SK-N-DZ (cell line): Measurements from ENCODE around the gene UBE3B.

ENCODE experiments used
- DNase-seq: peaks from one replicate; pipeline ENCODE4 v3.0.0-alpha.2; 2015; ENCODE audit warnings: low spot score

Gene UBE3B

DNA sequence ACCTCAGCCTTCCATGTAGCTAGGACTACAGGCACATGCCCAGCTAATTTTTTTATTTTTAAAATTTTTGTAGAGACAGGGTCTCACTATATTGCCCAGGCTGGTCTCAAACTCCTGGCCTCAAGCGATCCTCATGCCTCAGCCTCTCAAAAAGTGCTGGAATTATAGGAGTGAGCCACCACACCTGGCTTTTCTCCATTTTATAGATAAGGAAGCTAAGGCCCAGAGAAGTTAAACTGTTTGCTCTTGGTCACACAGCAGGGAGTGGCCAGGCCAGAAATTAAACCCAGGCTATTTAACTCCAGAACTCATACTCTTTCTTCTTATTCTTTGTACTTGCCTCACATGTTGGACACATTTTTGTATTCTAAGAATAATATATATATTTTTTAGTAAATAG is 16.5 kb downstream of the UBE3B start:
- DNase-seq = no peak

GRCh38 chr12:109494348-109494881 is 17.0 kb downstream of the UBE3B start:
- DNase-seq = no peak

GRCh38 chr12:109495012-109495411 is 17.6 kb downstream of the UBE3B start:
- no peak for DNase-seq

DNA sequence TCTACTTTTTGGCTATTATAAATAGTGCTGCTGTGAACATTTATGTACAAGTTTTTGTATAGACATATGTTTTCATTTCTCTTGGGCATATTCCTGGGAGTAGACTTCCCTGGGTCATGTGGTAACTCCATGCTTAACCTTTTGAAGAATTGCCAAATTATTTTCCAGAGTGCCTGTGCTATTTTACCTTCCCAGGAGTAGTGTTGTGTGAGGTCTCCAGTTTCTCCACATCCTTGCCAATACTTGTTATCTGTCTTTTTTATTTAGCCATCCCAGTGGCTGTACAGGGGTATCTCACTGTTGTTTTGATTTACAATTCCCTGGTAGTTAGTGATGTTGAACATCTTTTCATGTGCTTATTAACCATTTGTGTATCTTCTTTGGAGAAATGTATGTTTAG is 18.9 kb downstream of the UBE3B start:
- DNase-seq = no peak

DNA sequence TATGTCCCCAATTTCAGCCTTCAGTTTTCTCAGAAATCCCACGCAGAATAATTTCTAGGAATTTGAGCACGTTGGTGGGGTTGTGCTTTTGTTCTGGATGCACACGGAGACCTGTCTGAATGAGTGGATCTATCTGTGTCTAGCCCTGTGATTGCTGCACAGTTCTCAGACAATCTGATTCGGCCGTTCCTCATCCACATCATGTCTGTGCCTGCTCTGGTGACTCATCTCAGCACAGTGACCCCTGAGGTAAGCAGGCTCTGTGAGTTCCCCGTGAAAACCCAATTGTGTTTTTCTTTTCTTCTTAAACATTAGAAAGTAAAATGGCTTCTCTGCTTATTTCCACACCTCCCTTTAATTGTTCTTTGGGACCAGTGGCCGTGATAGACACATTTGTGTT is 20.2 kb downstream of the UBE3B start:
- DNase-seq = no peak

GRCh38 chr12:109500406-109501185 is 23.2 kb downstream of the UBE3B start:
- no peak for DNase-seq

DNA sequence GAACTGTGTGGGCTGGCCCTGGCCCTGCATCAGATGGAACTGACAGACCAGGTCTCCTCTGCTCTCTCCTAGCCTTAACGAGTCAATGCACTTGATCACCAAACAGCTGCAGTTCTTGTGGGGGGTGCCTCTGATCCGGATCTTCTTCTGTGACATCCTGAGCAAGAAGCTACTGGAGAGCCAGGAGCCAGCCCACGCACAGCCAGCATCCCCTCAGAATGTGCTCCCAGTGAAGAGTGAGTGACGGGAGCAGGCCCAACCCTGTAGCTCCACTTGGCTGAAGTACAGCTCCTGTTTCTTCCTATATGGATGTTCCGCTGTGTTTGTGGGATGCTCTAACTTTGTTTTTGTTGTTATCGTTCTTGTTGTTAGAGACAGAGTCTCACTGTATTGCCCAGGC is 23.9 kb downstream of the UBE3B start:
- no peak for DNase-seq

GRCh38 chr12:109502332-109502731 is 24.9 kb downstream of the UBE3B start:
- DNase-seq = no peak

- no peak for DNase-seq
Measured at GRCh38 chr12:109503611-109504010, 26.2 kb downstream of the UBE3B start.

GRCh38 chr12:109504068-109504467 is 26.6 kb downstream of the UBE3B start:
- DNase-seq = no peak

DNA sequence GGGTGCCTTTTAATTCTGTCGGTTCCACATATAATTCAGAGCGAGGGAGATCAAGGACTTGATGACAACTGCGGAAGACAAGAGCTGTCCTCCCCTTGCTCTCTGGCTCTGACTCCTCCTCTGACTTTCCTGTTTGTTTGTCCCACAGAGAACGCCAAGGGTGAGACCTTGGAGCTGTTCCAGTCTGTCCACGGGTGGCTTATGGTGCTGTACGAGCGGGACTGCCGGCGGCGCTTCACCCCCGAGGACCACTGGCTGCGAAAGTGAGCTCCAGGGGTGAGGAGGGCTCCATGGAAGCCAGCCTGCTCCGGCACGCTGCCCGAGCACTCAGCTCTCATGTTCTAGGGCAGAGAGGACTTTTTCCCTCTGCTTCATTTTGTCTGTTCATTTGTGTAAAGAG is 32.8 kb downstream of the UBE3B start:
- no peak for DNase-seq

DNA sequence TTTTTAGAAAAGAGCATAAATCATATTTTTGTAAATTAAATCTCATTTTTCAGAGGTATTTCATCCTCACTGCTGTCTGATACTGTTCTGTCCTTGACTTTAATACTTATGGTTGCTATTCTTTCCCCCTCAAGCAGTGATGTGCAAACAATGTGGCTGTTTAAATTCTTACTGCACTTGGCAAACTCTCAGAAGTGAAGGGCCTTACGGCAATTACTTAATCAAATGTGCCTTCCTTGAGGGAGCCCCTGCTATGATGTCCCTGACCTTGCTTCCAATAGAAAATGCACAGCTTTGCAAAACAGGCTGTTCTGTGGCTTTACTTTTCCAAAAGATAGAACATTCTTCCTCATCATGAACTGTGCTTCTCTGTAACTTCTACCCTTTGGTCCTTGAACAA is 35.2 kb downstream of the UBE3B start:
- DNase-seq = no peak

DNA sequence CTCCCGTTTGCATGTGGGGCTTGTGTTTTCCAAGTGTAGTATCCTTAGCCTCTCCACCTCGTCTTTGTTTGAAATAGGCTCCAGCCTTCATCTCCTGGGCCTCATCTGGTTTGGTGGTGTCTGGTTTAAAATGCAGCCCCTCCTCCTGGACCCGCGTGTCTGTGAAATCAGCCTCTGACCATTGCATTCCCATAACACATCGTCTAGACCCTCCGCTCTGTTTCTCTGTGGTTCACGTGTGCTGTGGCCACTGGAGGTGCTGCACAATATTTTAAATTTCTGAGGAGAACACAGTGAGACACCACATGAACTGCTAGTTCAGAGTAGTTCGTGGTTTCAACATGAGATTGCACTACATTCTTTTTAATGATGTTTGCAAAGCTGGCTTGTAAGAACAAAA is 35.6 kb downstream of the UBE3B start:
- DNase-seq = no peak

DNA sequence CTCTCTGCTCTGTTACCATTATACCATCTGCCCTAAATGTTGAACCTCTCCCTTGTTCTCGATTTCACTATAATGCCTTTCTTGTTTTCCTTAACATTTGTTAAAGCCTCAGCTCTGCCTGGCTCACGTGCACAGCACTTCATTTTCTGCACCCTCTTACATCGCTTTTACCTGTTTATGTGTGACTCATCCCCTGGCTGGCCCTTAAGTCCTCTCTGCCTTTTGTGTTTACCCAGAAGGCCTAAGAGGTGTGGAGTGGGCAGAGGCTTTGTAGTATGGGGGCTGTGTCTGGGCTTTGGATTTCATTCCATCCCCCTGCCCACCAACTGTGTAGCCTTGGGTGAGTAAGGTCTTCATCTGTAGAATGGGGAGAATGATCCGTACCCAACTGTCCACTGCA is 36.5 kb downstream of the UBE3B start:
- no peak for DNase-seq

GRCh38 chr12:109517619-109518018 is 40.2 kb downstream of the UBE3B start:
- DNase-seq = no peak

DNA sequence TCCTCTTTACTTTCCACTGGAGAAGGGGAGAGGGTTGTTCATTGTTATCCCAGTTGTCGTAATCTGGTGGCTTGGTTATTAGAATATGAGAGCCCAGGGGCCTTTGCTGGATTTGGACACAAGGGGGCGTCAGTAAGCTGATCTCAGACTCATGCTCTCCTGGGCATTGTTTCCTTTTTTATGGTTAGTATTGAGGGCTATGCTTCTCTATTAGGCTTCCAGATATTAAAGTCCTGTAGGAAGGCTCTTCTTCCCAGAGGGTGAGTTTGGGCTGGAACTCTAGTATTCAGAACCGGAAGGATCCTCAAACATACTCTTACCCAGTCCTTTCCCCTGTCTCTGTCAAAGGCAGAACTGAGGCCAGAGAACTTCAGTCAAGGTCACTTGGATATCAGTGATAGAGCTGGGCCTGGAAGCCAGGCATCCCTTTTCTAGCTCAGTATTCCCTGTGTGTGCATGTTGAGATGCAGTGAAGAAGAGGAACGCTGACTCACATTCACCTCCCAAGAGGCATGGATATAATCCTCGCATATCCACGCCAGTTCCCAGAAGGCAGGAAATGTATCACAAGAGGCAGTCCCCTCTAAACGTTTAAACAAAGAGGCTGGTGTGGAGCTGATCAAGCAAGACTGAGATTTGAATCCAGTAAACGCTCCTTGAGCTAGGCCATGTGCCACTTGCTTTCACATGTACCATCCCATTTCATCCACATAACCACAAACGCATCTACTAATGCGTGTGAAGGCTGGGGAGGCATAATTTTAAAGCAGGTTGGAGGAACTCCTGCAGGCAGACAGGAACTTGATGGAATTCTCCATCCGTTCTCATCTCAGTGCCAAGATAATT is 41.6 kb downstream of the UBE3B start:
- DNase-seq = peak; percentile 55

GRCh38 chr12:109519787-109520186 is 42.4 kb downstream of the UBE3B start:
- DNase-seq = no peak

GRCh38 chr12:109521831-109522230 is 44.4 kb downstream of the UBE3B start:
- no peak for DNase-seq

DNA sequence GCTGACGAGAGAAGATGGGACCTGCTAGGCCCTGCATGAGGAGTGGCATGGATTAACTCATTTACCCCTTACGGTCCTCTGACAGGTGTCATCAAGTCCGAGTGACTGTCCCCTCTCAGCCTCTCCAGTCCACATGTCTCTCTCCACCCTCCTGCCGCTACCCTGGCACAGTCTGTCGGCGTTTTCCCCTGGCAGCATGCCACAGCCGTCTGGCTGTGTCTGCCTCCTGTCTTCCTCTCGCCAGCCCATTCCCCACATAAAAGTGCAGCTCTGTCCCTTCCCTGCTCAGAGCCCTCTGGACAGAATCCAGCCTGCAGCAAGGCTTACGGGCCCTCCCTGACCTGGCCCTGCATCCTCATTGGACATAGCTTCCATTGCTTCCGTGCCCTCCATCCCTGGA is 45.6 kb downstream of the UBE3B start:
- peak; percentile 35 for DNase-seq

GRCh38 chr12:109523504-109523903 is 46.1 kb downstream of the UBE3B start:
- no peak for DNase-seq

DNA sequence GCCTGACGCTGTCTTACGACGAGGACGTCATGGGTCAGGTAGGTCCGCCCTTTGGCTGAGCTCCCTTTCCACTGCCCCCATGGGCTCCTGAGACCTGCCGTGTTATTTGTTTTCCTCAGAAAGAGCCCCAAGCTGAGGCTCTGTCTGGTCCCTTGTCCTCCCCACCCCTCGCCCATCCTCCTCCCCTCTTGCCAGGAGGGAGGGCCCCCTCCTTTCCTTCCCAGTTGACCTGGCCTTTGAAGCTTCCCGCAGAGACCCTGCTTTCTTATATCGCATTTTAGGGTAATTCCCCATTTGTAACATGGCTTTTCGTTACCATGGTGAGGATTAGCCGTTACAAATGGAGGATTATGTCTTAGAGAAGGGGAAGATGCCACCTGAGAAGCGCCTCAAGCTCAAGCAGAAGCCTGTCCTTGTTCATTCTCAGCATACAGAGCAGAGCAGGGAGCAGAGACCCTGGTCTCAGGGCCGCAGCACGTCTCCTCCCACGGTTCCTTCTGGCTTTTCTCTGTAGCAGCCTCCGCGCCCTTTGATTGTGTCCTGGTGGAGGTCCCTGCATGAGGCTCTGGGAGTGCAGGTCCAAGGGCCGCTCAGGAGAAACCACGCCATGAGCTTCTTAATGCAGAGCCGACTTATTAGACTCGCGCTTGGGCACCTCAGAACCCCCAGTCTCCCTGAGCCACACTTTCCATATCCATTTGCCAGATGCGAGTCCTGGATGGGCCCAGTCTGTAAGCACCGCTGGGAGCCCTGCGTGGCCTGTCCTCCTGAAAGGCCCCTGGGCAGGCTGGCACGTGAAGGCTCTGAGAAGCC is 47.2 kb downstream of the UBE3B start:
- no peak for DNase-seq

DNA sequence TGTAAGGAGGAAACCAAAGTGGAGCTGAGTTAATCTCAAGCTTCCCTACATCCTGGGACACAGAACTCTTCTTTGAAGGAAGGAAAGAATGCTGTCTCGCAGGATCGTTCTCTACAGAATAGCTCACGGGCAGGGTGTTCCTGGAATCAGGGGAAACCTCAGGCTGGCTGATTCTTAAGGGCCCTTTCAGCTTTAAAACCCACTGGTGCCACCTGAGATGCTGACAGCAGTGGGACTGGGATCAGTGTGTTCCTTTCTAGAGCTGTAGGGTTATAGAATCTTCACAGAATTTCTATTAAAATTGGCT is 47.8 kb downstream of the UBE3B start:
- DNase-seq = no peak
